Measurements from ENCODE around the gene COQ3. TPM values are rescaled to one million over a fixed set of nuclear protein-coding genes. Genes with fewer than 3 reads are reported as not detected.

COQ3 gene
- total and polyA plus RNA-seq, 2 of the 4 experiments (the other 2 are of a cell fraction): 8.2 to 8.9 TPM

- no peak overlapping the region for H3K27ac ChIP-seq (ENCODE audit: insufficient read depth, low read length)
- POLR2A ChIA-PET (ENCODE audit: unreplicated experiment): no interaction called here
- H3K27me3 ChIP-seq (ENCODE audit: control insufficient read depth, insufficient read depth, low read length): no peaks in the 10 kb centered on the region
- no peaks in the 10 kb centered on the region for H3K4me1 ChIP-seq (ENCODE audit: control insufficient read depth, insufficient read depth, low read length)
- H3K4ac ChIP-seq (ENCODE audit: low read depth, low read length): no peak overlapping the region
- no peak overlapping the region for H2AFZ ChIP-seq (replicated peaks; ENCODE audit: low read length, poor library complexity)
- BruUV-seq (replicated peaks): no TSS peak
- H3K79me1 ChIP-seq (ENCODE audit: low read depth in 1 of 2, low read length in 2 of 2): no peaks in the 10 kb centered on the region
- H3K36me3 ChIP-seq (ENCODE audit: control insufficient read depth, insufficient read depth, low read length): no peaks in the 10 kb centered on the region
- no peak overlapping the region for H2AK9ac ChIP-seq (replicated peaks; ENCODE audit: low read depth, low read length, poor library complexity)
- ATAC-seq (ENCODE audit: low read depth) (no peak), DNase-seq (no peak)
- H2AK5ac ChIP-seq (ENCODE audit: low read depth, low read length): no peak overlapping the region
- H4K8ac ChIP-seq (ENCODE audit: low read depth in 2 of 2, low read length in 2 of 2): no peak overlapping the region
- no peaks in the 10 kb centered on the region for H4K20me1 ChIP-seq (ENCODE audit: insufficient read depth, low read length)
- H3K9ac ChIP-seq (ENCODE audit: low read depth, low read length): no peak overlapping the region
- no peak overlapping the region for H2BK15ac ChIP-seq (ENCODE audit: low read depth, low read length)
- no peak for TF ChIP-seq FOS (IDR thresholded peaks at IDR 0.05; ENCODE audit: low read depth, low read length)
- TF ChIP-seq RAD21 (IDR thresholded peaks at IDR 0.05; ENCODE audit: low read length): no peak
- TF ChIP-seq CTCF (conservative IDR thresholded peaks at IDR 0.05; ENCODE audit: low read depth, low read length): no peak
- TF ChIP-seq MAFK (IDR thresholded peaks at IDR 0.05; ENCODE audit: low read depth, low read length): no peak
- no peak for TF ChIP-seq CEBPB (IDR thresholded peaks at IDR 0.05; ENCODE audit: low read depth, low read length)
- no peak for TF ChIP-seq ELK1 (IDR thresholded peaks at IDR 0.05; ENCODE audit: borderline replicate concordance, low read depth, low read length)
- TF ChIP-seq SMC3 (IDR thresholded peaks at IDR 0.05; ENCODE audit: low read depth, low read length): no peak
- no peak for TF ChIP-seq RCOR1 (IDR thresholded peaks at IDR 0.05; ENCODE audit: insufficient replicate concordance, low read length)
- intact Hi-C loops (cut with micrococcal nuclease): no loop called here
- dilution Hi-C loops (cut with HindIII; ENCODE audit: low sequenced_read_pairs, unreplicated experiment): no loop called here
- H3K4me3 ChIP-seq (ENCODE audit: insufficient read depth, low read depth, low read length): no peak overlapping the region
- H2BK120ac ChIP-seq (ENCODE audit: low read depth, low read length): no peak overlapping the region
- no peak overlapping the region for H2BK5ac ChIP-seq (ENCODE audit: low read depth, low read length, poor library complexity, severe bottlenecking)
- CTCF ChIA-PET: interaction anchor here (0.8 to 1.2 kb wide), 2 partner anchors 9 to 10 kb away, joined by 4 to 6 read pairs; no protein-coding TSS in a partner anchor
- H3K9me3 ChIP-seq (ENCODE audit: control insufficient read depth, insufficient read depth, low read length): no peaks in the 10 kb centered on the region
- H3K9me1 ChIP-seq (ENCODE audit: insufficient read depth, low read length): no peaks in the 10 kb centered on the region
- H4K91ac ChIP-seq (ENCODE audit: insufficient read depth, low read depth, low read length): no peak overlapping the region
- in situ Hi-C loops (cut with MboI; ENCODE audit: low sequenced_read_pairs): no loop called here
- H2BK20ac ChIP-seq (ENCODE audit: low read depth, low read length): no peak overlapping the region
- H3K4me2 ChIP-seq (ENCODE audit: low read depth, low read length): no peak overlapping the region
- H3K56ac ChIP-seq (ENCODE audit: extremely low read depth, insufficient read depth, low read length): no peak overlapping the region
- H3K14ac ChIP-seq (replicated peaks; ENCODE audit: low read depth, low read length): no peak overlapping the region
- H3K23ac ChIP-seq (ENCODE audit: low read depth, low read length): no peak overlapping the region
- no peak overlapping the region for H4K5ac ChIP-seq (ENCODE audit: low read depth, low read length)
- H3K18ac ChIP-seq (ENCODE audit: low read depth, low read length): no peak overlapping the region
These were observed 69.0 kb downstream of the COQ3 start for GRCh38 chr6:99324996-99325395.
